Endodermal cell (in vitro differentiated cells): ENCODE measurements around the gene ZNRD2. TPM values are rescaled to one million over a fixed set of nuclear protein-coding genes. Genes with fewer than 3 reads are reported as not detected.

Source experiments
- DNase-seq: peaks from one replicate; pipeline ENCODE4 v3.0.0-alpha.2; 2017
- H3K27ac ChIP-seq: 2 replicates; pipeline ENCODE4 v1.5.1; 2013; ENCODE audit warnings: mild to moderate bottlenecking, low read depth, low read length, moderate library complexity
- H3K27me3 ChIP-seq: 2 replicates; pipeline ENCODE4 v1.6.1; 2013; ENCODE audit warnings: mild to moderate bottlenecking, low read length, moderate library complexity; ENCODE audit not compliant: insufficient read depth, control insufficient read depth, poor library complexity, severe bottlenecking
- H3K36me3 ChIP-seq: 2 replicates; pipeline ENCODE4 v1.7.0; 2013; ENCODE audit warnings: mild to moderate bottlenecking, low read length, moderate library complexity; ENCODE audit not compliant: control insufficient read depth, insufficient read depth
- H3K4me1 ChIP-seq: one replicate; pipeline ENCODE4 v1.7.0; 2013; ENCODE audit warnings: low read length; ENCODE audit not compliant: control insufficient read depth, insufficient read depth
- H3K4me3 ChIP-seq: 2 replicates; pipeline ENCODE4 v1.5.1; 2013; ENCODE audit warnings: mild to moderate bottlenecking, low read length, moderate library complexity
- H3K9ac ChIP-seq: 2 replicates; pipeline ENCODE4 v1.6.1; 2013; ENCODE audit warnings: mild to moderate bottlenecking, low read length, moderate library complexity; ENCODE audit not compliant: poor library complexity, severe bottlenecking; ENCODE audit errors: extremely low read depth
- H3K9me3 ChIP-seq: 2 replicates; pipeline ENCODE4 v1.6.1; 2013; ENCODE audit warnings: mild to moderate bottlenecking, low read length, moderate library complexity; ENCODE audit not compliant: control insufficient read depth
- H3K27ac Mint-ChIP-seq: 2 replicates; pipeline ENCODE4 v1.8.0; 2020; ENCODE audit warnings: mixed read lengths
- H3K27me3 Mint-ChIP-seq: 2 replicates; pipeline ENCODE4 v1.8.0; 2021; ENCODE audit warnings: mild to moderate bottlenecking, mixed read lengths; ENCODE audit not compliant: insufficient read depth
- H3K36me3 Mint-ChIP-seq: 2 replicates; pipeline ENCODE4 v1.8.0; 2020; ENCODE audit warnings: low read depth, mixed read lengths
- H3K4me1 Mint-ChIP-seq: 2 replicates; pipeline ENCODE4 v1.8.0; 2020; ENCODE audit warnings: mixed read lengths
- H3K4me3 Mint-ChIP-seq: 2 replicates; pipeline ENCODE4 v1.8.0; 2020; ENCODE audit warnings: mild to moderate bottlenecking, moderate library complexity, mixed read lengths
- H3K9me3 Mint-ChIP-seq: 2 replicates; pipeline ENCODE4 v1.8.0; 2020; ENCODE audit warnings: mild to moderate bottlenecking, mixed read lengths
- WGBS, 2 experiments: methylation state at CpG; one replicate each; pipeline versions ENCODE4 v1.1.5 to v1.1.7; 2013; ENCODE audit warnings: missing lambda C conversion rate in 2 of 2, mixed read lengths in 1 of 2; ENCODE audit not compliant: insufficient coverage in 1 of 2, insufficient read length in 1 of 2; 5-methylcytosine and 5-hydroxymethylcytosine counted together
- total RNA-seq, 2 donors: library from RNA; stranded (reverse); fragmentation: NEBNext Ultra II Directional in 1 of 2; extraction: Animal tissue kit (Norgen Biotek cat#: 25700) in 1 of 2; gene quantifications; 2 replicates in 1 of 2; 3 replicates in 1 of 2; pipeline ENCODE4 v1.2.1, GENCODE V29; 2021
- TF ChIP-seq, protein P1 (sequence below): fragments of 200-600 bp; sonication (generic); conservative IDR thresholded peaks from 2 replicates; pipeline ENCODE4 v1.5.0; 2021; ENCODE audit warnings: antibody characterized with exemption, mild to moderate bottlenecking

Gene ZNRD2
- total RNA-seq, 2 donors from 2014 or later, result 32.8 to 36.5 TPM

DNA sequence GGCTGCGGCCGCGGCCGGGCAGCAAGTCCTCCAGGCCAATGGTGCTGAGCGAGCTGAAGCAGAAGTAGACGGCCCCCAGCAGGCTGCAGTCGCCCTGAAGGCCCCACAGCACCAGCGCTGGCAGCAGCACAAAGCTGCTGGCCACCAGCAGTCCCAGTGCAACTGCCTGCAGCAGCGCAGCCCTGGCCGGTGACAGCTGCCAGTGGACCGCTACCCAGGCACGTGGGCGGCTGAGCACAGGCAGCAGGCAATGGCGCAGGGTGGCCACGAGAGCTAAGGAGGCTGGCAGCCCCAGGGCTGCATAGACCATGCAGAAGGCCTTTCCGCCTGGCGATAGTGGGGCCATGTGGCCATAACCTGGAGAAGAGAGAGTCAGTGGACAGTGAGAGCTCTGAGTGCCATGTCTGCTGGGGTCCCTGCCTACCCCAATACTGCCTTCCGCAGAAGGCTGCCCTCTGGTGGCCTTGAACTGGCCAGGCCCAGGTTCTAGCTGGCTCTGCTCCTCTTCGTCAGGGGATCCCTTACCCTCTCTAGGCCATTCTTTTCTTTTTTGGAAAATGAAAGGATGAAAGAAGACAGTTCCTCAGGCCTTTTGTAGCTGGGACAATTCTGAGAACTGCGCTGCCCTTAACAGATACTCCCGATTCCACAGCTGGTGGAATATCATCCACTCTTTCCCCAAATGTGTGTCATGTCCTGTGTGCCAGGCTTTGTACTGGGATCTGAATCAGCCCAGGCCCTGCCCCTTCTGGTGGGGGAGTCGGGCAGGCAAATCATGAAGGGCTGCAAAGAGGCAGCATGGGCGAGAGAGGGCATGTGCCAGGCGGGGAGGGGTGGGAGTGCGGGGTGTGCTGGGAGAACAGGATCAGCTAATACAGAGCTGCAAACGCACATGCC is 23.5 kb downstream of the ZNRD2 start:
- Mint-ChIP-seq H3K36me3 (peaks cover 8% of the 10 kb centered on the region), H3K9me3 (no peaks in the 10 kb centered on the region), H3K27ac (no peak overlapping the region), H3K4me3 (no peak overlapping the region), H3K27me3 (peaks cover 55% of the 10 kb centered on the region), H3K4me1 (peaks cover 2% of the 10 kb centered on the region)
- H3K27ac ChIP-seq, result no peak overlapping the region
- WGBS, 2 experiments, result 88 to 92% methylated on average over 15 to 26 of the region's 26 CpGs
- peak; percentile 86 for DNase-seq
- peaks cover 33% of the 10 kb centered on the region for H3K27me3 ChIP-seq
- no peak overlapping the region for H3K9ac ChIP-seq
- TF ChIP-seq, protein P1, sequence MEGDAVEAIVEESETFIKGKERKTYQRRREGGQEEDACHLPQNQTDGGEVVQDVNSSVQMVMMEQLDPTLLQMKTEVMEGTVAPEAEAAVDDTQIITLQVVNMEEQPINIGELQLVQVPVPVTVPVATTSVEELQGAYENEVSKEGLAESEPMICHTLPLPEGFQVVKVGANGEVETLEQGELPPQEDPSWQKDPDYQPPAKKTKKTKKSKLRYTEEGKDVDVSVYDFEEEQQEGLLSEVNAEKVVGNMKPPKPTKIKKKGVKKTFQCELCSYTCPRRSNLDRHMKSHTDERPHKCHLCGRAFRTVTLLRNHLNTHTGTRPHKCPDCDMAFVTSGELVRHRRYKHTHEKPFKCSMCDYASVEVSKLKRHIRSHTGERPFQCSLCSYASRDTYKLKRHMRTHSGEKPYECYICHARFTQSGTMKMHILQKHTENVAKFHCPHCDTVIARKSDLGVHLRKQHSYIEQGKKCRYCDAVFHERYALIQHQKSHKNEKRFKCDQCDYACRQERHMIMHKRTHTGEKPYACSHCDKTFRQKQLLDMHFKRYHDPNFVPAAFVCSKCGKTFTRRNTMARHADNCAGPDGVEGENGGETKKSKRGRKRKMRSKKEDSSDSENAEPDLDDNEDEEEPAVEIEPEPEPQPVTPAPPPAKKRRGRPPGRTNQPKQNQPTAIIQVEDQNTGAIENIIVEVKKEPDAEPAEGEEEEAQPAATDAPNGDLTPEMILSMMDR, result peak; percentile 90
- no peaks in the 10 kb centered on the region for H3K4me1 ChIP-seq
- H3K9me3 ChIP-seq, result no peaks in the 10 kb centered on the region
- H3K36me3 ChIP-seq, result peaks cover 13% of the 10 kb centered on the region
- H3K4me3 ChIP-seq, result no peak overlapping the region

DNA sequence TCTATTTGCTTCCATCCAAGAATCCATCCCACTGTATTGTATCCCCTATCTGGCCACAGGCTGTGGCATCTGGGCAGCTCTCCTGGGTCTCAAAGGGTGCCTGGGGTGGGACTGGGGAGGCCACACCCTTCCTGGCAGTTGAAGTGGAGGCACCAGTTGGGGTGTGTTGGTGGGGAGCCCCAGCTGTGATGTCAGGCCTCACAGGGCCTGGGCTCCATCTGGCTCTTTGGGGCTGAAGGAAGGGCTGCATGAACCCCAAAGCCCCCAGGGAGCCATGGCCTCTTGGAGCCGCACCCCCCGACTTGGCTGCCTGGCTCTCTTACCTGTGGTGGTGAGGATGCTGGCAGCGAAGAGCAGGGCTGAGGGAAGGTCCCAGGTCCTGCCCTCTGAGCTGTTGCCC is 24.9 kb downstream of the ZNRD2 start:
- Histone ChIP-seq H3K9ac (no peak overlapping the region), H3K27me3 (peaks cover 30% of the 10 kb centered on the region), H3K4me3 (no peak overlapping the region), H3K27ac (no peak overlapping the region), H3K4me1 (no peaks in the 10 kb centered on the region), H3K36me3 (peaks cover 13% of the 10 kb centered on the region), H3K9me3 (no peaks in the 10 kb centered on the region)
- Mint-ChIP-seq H3K4me1 (peaks cover 2% of the 10 kb centered on the region), H3K9me3 (no peaks in the 10 kb centered on the region), H3K27me3 (peaks cover 44% of the 10 kb centered on the region), H3K4me3 (no peak overlapping the region), H3K36me3 (peaks cover 12% of the 10 kb centered on the region), H3K27ac (no peak overlapping the region)
- DNase-seq, result no peak
- 93 to 96% methylated on average over 3 of the region's 3 CpGs for WGBS, 2 experiments
- TF ChIP-seq, protein P1, result no peak

GRCh38 chr11:65595543-65596281 is 25.4 kb downstream of the ZNRD2 start, which contains the start of gene KCNK7:
KCNK7 (minus strand) TSS chr11:65595800; CDS start chr11:65595772, 28 bp downstream.
- H3K4me3 Mint-ChIP-seq, result no peak within 1 kb of the TSS
- H3K4me1 ChIP-seq, result no peaks in the 10 kb centered on the region
- TF ChIP-seq, protein P1, result no peak
- H3K36me3 ChIP-seq, result peaks cover 13% of the 10 kb centered on the region
- H3K9me3 ChIP-seq, result no peaks in the 10 kb centered on the region
- H3K27ac ChIP-seq, result no peak within 1 kb of the TSS
- DNase-seq, result no peak
- H3K4me1 Mint-ChIP-seq, result peaks cover 2% of the 10 kb centered on the region
- no peaks in the 10 kb centered on the region for H3K9me3 Mint-ChIP-seq
- 86 to 100% methylated on average over 2 to 12 of the region's 12 CpGs for WGBS, 2 experiments
- H3K4me3 ChIP-seq, result no peak within 1 kb of the TSS
- H3K9ac ChIP-seq, result no peak within 1 kb of the TSS
- no peak within 1 kb of the TSS for H3K27ac Mint-ChIP-seq
- peaks cover 24% of the 10 kb centered on the region for H3K27me3 ChIP-seq
- H3K27me3 Mint-ChIP-seq, result peaks cover 38% of the 10 kb centered on the region
- peaks cover 12% of the 10 kb centered on the region for H3K36me3 Mint-ChIP-seq
